ENCODE results near the gene RNF207.
A peak's percentile ranks its signal among the peaks of the same experiment; 100 is the strongest.

RNF207 gene

GRCh38 chr1:6249739-6250689, 44.1 kb downstream of the RNF207 start:
- no peak for DNase-seq

- no peak for DNase-seq
These were observed 45.3 kb downstream of the RNF207 start for GRCh38 chr1:6251233-6251632.

- no peak for DNase-seq
These were observed 45.9 kb downstream of the RNF207 start for GRCh38 chr1:6251681-6252373.

DNA sequence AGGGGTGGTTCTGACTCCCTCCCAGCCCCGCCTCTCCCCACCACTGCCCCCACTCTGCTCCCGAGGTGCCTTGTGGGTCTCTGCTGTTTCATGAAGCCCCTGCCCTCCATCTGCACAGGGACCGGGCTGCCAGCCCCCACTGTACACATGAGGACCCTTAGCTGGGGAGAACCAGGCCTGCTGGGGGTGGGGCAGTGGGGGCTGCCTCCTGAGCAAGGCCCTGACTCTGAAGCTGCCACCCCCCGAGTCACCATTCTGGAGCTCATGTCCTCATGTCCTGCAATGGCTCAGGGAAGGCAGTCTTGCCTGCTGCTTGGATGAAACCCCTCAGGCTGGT, 46.4 kb downstream of the RNF207 start:
- DNase-seq, result no peak

GRCh38 chr1:6253380-6253779, 47.5 kb downstream of the RNF207 start:
- DNase-seq, result no peak

- DNase-seq, result no peak
These were observed 48.8 kb downstream of the RNF207 start for GRCh38 chr1:6254691-6255090.

GRCh38 chr1:6256645-6257044, 50.7 kb downstream of the RNF207 start:
- no peak for DNase-seq

DNA sequence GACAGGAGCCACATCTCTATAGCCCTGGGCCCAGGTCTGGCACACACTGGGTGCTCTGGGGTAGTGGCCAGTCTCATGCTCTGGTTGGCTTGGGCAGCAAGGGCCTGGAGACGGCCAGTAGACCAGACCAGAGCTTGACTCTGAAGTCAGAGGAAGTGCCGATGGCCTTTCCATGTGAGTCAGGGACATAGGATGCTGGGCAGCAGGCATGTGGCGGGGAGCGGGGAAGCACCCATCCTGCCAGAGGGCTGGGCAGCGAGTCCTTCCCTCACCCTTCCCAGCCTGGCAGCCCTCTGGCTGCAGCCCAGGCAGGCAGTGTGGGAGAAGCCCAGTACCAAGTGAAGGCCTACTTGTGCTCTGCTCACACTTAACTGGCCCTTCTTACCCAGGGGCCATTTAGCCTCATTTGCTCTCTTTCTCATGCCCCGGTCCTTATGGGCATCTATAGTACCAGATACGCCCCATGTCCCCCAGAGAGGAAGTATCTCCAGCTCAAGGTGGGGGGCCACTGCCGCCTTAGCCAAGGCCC, 51.7 kb downstream of the RNF207 start:
- no peak for DNase-seq

- DNase-seq, result no peak
These were observed 52.8 kb downstream of the RNF207 start for GRCh38 chr1:6258675-6259074.

GRCh38 chr1:6259491-6260362, 53.8 kb downstream of the RNF207 start:
- peak; percentile 82 for DNase-seq

DNA sequence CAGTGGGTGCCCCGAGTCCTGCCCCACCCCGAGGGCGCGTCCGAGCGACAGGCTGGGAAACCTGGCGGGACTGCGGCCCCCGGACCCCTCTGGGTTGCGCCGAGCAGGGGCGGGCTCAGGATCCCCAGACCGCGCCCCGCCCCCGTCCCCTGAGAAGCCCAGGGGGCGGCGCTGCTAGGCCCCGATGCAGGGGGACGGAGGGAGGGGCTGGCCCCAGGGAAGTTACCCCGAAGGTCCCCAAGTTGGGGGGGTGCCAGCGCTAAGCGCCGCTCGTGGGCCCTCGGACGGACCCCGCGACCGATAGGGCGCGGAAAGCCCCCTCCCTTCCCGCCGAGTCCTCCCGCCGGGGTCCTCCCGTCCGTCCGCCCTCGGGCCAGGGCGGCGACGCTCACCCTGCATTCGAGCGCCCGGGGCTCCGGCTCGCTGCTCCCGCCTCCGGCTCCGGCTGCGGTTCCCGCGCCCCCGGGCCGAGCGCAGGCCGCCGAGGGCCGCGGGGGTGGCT, 54.6 kb downstream of the RNF207 start:
- DNase-seq, result peak; percentile 30

DNA sequence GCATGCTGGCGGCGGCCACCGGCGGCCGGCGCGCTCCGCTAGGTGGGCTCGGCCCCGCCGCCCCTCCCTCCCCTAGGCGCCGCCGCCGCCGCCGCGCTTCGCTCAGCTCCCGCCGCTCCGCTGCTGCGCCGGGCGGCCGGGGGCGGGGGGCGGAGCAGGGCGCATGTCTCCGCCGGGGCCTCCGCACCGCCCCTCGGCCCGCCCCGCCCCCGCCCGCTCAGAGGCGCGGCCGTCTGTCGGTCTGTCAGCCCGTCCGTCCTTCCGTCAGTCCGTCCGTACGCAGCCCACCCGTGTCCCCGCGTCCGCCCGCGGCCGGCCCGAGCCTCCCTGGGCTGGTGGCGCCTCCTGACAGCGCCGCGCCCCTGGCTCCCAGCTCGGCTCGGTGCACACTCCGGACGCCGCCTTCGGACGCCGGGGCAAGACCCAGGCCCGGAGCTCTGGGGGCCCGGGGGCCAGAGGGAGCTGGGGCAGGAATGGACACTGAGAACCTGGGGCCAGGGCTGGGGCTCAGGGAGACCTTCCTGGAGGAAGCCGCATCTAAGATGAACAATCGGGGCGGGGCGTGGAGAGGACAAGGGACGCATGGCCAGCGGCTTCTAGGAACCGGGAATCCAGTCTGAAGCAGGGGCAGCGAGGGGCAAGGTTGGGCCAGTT, 55.2 kb downstream of the RNF207 start, which contains the start of gene GPR153:
Gene GPR153 (minus strand): TSS at position 138 of the 654 bp plus-strand sequence. CDS start 6,193 bp downstream, outside the sequence.
- DNase-seq, result peak; percentile 68

DNA sequence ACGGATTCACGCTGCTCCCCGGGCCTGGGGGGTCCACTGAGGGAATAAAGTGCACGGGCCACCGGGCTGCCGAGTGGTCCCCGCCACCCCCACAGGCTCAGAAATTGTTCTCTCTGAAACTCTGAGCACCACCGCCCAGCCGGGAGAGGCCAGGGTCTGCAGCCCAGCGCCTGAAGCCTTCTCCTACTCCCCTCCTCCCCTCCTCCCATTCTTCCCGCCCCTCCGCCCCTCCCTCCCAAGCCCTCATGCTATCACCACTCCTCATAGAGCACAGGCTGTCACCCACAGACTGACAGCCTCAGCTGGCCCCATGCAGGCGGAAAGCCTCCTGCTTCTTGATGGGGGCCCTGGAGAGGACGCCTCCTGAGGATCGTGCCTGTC, 55.7 kb downstream of the RNF207 start:
- no peak for DNase-seq

DNA sequence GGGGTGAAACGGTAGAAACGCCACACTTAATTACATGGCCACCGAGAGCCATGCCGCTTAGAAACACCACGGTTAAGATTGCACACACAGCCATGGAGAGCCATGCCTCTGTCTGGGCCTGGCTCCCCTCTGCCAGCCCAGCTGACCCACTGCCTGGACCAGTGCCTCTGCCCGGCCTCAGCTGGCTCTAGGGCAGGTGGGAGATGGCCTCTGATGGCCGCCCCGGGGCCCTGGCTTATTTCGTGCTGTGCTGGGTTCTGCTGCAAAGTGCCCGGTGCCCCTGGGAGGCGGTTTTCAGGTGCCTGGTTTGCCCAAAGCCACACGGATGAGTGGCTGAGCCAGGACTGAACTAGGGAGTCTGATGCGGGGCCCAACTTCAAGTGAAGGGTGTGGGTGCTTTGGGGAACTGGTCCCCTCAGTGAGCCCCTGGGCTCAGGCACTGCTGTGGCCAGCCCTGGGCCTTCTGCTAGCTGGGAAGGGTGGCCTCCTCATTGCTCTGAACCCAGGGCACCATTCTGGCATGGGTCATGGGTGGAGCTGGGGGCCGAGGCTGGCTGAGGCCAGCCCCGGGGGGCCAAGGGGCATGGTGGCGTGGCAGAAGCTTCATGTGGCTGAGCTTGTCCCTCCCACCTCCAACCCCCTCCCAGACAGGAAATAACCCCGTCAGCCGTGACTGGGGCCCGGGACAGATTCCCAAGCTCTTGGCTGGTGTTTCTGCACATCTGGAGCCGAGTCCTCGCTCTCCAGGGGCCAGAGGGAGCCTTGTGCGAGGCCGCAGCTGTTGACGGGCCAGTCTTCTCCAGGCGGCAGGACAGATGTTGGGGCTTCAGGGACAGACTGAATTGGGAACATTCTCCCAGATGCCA, 56.9 kb downstream of the RNF207 start:
- no peak for DNase-seq

- DNase-seq, result no peak
These were observed 57.8 kb downstream of the RNF207 start for GRCh38 chr1:6263716-6264115.

DNA sequence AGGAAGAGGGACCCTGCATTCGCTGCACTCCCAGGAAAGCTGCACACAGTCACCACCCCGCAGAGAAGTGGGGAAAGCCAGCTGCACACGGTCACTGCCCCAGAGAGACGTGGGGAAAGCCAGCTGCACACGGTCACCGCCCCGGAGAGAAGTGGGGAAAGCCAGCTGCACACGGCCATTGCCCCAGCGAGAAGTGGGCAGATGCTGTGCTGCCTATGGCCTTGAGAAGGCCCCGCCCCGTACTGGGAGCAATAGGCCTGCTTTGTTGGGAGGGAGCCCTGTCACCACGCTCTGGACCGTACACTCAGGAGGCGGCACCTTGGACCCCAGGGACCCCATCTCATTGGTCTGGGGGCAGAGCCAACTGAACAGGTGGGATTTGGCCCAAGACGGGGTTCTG, 59.2 kb downstream of the RNF207 start:
- no peak for DNase-seq

- no peak for DNase-seq
These were observed 60.7 kb downstream of the RNF207 start for GRCh38 chr1:6266641-6267040.

DNA sequence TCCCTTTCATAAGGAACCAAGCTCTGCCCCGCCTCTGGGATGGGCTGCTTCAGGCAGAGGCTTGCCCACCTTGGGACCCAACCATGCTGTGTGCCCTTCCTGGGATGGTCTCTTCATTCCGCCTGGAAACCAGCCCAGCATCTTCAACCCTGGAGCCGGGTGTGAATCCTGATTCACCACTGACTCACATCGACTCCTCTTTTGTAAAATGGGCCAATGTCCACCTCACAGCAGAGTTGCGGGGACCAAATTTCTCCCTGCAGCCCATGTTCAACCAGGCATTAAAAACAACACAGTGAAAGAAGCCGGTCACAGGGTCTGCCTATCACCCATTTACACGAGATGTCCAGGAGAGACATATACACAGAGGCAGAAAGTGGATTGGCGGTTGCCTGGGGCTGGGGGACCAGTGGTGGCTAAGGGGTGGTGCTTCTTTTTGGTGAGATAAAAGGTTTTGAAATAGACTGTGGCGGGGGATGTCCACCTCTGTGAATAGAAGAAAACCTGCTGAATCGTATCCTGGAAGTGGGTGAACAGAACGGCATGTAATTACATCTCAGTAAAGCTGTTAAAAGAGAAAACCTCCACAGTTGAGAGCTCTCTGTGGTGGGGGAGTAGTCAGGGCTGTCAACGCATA, 61.9 kb downstream of the RNF207 start:
- DNase-seq, result no peak

GRCh38 chr1:6268415-6268814, 62.5 kb downstream of the RNF207 start:
- no peak for DNase-seq

DNA sequence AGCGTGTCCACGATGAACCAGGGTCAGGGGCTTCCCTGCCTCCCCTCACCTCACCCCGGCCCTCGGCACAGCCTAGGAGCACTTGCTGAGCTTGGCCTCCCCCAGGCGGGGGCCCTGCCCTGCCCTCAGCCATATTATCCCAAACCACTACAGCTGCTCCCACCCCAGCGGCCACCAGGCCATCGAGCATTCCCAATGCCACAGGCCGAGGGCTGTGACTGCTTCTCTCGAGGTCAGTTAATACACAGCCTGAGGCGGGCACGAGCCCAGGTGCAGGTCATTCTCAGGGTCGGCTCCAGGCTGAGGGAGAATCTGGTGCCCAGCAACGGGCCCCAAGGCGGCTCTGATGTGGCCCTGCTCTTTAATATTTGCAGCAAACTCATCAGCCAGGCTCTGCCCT, 63.4 kb downstream of the RNF207 start:
- no peak for DNase-seq
